IMR-90 (cell line): ENCODE data around the gene RNFT2. TPM values are rescaled to one million over a fixed set of nuclear protein-coding genes. Genes with fewer than 3 reads are reported as not detected.
"Not testable (repeated sequence)": the region's sequence is repeated elsewhere in the genome, so short reads cannot be mapped to it uniquely, and the experiment has no call there.

Experiments
- ATAC-seq: fragments of 200-7000 bp; cut with Tn5 transposase; 2 replicates; pipeline ENCODE4 v1.9.1; 2020; ENCODE audit warnings: low read depth, mild to moderate bottlenecking, moderate library complexity
- BruUV-seq: library from RNA; stranded (reverse); fragments of 400-500 nt; replicated peaks from 2 replicates; lab custom pipeline; 2021; lab: Mats Ljungman, UMichigan
- CTCF ChIA-PET: fragments of 300-600 bp; formaldehyde crosslinking; extraction: SDS; loops from one replicate; lab custom pipeline; 2021; ENCODE audit warnings: antibody characterized with exemption; lab: Yijun Ruan, JAX
- POLR2A ChIA-PET: fragments of 300-600 bp; sonication (Branson Sonifier 250); formaldehyde crosslinking; loops from one replicate; lab custom pipeline; 2022; ENCODE audit warnings: antibody characterized with exemption; ENCODE audit not compliant: unreplicated experiment; lab: Charles Lee
- DNase-seq: peaks from one replicate; pipeline ENCODE4 v3.0.0; 2013
- H2AFZ ChIP-seq: replicated peaks from 2 replicates; pipeline ENCODE3; 2013; ENCODE audit warnings: low read length, mild to moderate bottlenecking; ENCODE audit not compliant: poor library complexity
- H2AK5ac ChIP-seq: 2 replicates; pipeline ENCODE4 v1.6.1; 2013; ENCODE audit warnings: low read depth, low read length, inconsistent platforms
- H2AK9ac ChIP-seq: replicated peaks from 2 replicates; pipeline ENCODE3; 2013; ENCODE audit warnings: mild to moderate bottlenecking, low read depth, low read length, moderate library complexity; ENCODE audit not compliant: poor library complexity
- H2BK120ac ChIP-seq: 2 replicates; pipeline ENCODE4 v1.6.1; 2013; ENCODE audit warnings: low read depth, low read length, inconsistent platforms
- H2BK15ac ChIP-seq: 3 replicates; pipeline ENCODE4 v1.6.1; 2013; ENCODE audit warnings: low read depth, low read length, inconsistent platforms
- H2BK20ac ChIP-seq: 2 replicates; pipeline ENCODE4 v1.6.1; 2013; ENCODE audit warnings: low read depth, mild to moderate bottlenecking, inconsistent platforms, low read length, moderate library complexity
- H2BK5ac ChIP-seq: 2 replicates; pipeline ENCODE4 v1.6.1; 2013; ENCODE audit warnings: mild to moderate bottlenecking, low read depth, low read length, inconsistent platforms; ENCODE audit not compliant: poor library complexity, severe bottlenecking
- H3K14ac ChIP-seq: replicated peaks from 2 replicates; pipeline ENCODE4 v1.6.1; 2013; ENCODE audit warnings: low read depth, low read length, inconsistent platforms
- H3K18ac ChIP-seq: 2 replicates; pipeline ENCODE4 v1.6.1; 2013; ENCODE audit warnings: low read depth, low read length, control low read depth
- H3K23ac ChIP-seq: 2 replicates; pipeline ENCODE4 v1.6.1; 2013; ENCODE audit warnings: low read depth, low read length, inconsistent platforms
- H3K27ac ChIP-seq: 2 replicates; pipeline ENCODE4 v1.5.1; 2013; ENCODE audit warnings: mild to moderate bottlenecking, control low read depth, low read length; ENCODE audit not compliant: insufficient read depth
- H3K27me3 ChIP-seq: 2 replicates; pipeline ENCODE4 v1.6.1; 2013; ENCODE audit warnings: low read length; ENCODE audit not compliant: control insufficient read depth, insufficient read depth
- H3K36me3 ChIP-seq: 2 replicates; pipeline ENCODE4 v1.6.1; 2013; ENCODE audit warnings: low read length, mixed read lengths; ENCODE audit not compliant: control insufficient read depth, insufficient read depth
- H3K4ac ChIP-seq: 2 replicates; pipeline ENCODE4 v1.6.1; 2013; ENCODE audit warnings: low read depth, low read length, inconsistent platforms
- H3K4me1 ChIP-seq: 2 replicates; pipeline ENCODE4 v1.6.1; 2013; ENCODE audit warnings: low read length, mixed read lengths; ENCODE audit not compliant: control insufficient read depth, insufficient read depth
- H3K4me2 ChIP-seq: 2 replicates; pipeline ENCODE4 v1.6.1; 2013; ENCODE audit warnings: low read depth, mild to moderate bottlenecking, control low read depth, low read length, moderate library complexity
- H3K4me3 ChIP-seq: 2 replicates; pipeline ENCODE4 v1.5.1; 2013; ENCODE audit warnings: low read depth, mild to moderate bottlenecking, control low read depth, low read length, moderate library complexity; ENCODE audit not compliant: insufficient read depth
- H3K56ac ChIP-seq: 2 replicates; pipeline ENCODE4 v1.6.1; 2013; ENCODE audit warnings: low read length, inconsistent platforms; ENCODE audit not compliant: insufficient read depth; ENCODE audit errors: extremely low read depth
- H3K79me1 ChIP-seq, 2 experiments: 2 replicates each; pipeline ENCODE4 v1.6.1; 2013; ENCODE audit warnings: low read length in 2 of 2, inconsistent platforms in 1 of 2, low read depth in 1 of 2
- H3K9ac ChIP-seq: 2 replicates; pipeline ENCODE4 v1.6.1; 2013; ENCODE audit warnings: low read depth, low read length, control low read depth
- H3K9me1 ChIP-seq: 2 replicates; pipeline ENCODE4 v1.6.1; 2013; ENCODE audit warnings: low read length, inconsistent platforms; ENCODE audit not compliant: insufficient read depth
- H3K9me3 ChIP-seq: 2 replicates; pipeline ENCODE4 v1.6.1; 2013; ENCODE audit warnings: low read length; ENCODE audit not compliant: control insufficient read depth, insufficient read depth
- H4K20me1 ChIP-seq: 2 replicates; pipeline ENCODE4 v1.6.1; 2013; ENCODE audit warnings: low read length, inconsistent platforms; ENCODE audit not compliant: insufficient read depth
- H4K5ac ChIP-seq: 2 replicates; pipeline ENCODE4 v1.6.1; 2013; ENCODE audit warnings: mild to moderate bottlenecking, low read depth, low read length, control low read depth
- H4K8ac ChIP-seq, 2 experiments: 2 replicates each; pipeline ENCODE4 v1.6.1; 2013; ENCODE audit warnings: low read depth in 2 of 2, low read length in 2 of 2, control low read depth in 1 of 2, inconsistent platforms in 1 of 2
- H4K91ac ChIP-seq: 2 replicates; pipeline ENCODE4 v1.6.1; 2013; ENCODE audit warnings: low read depth, low read length, inconsistent platforms; ENCODE audit not compliant: insufficient read depth
- CHD1 ChIP-seq: IDR thresholded peaks from 2 replicates; pipeline ENCODE4 v1.6.1; 2012; ENCODE audit warnings: low read depth, low read length, improper control_type of control experiment
- MAFK ChIP-seq: IDR thresholded peaks from 2 replicates; pipeline ENCODE4 v1.6.1; 2012; ENCODE audit warnings: low read depth, low read length, improper control_type of control experiment
- WGBS, 2 experiments: methylation state at CpG; one replicate each; pipeline versions ENCODE4 v1.1.5 to v1.1.7; 2013; ENCODE audit warnings: missing lambda C conversion rate in 2 of 2; ENCODE audit not compliant: insufficient read length in 1 of 2; ENCODE audit errors: extremely low coverage in 2 of 2; 5-methylcytosine and 5-hydroxymethylcytosine counted together
- dilution Hi-C: fragments of 300-500 bp; cut with HindIII; formaldehyde crosslinking; loops from one replicate; pipeline ENCODE4 v1.14.3; 2018; ENCODE audit warnings: low sequenced_read_pairs; ENCODE audit not compliant: unreplicated experiment
- in situ Hi-C: fragments of 300-500 bp; cut with MboI; formaldehyde crosslinking; loops from 3 replicates; pipeline ENCODE4 v1.14.3; 2019; ENCODE audit warnings: low sequenced_read_pairs, inconsistent platforms, mixed read lengths
- intact Hi-C: fragments of 100-400 bp; cut with micrococcal nuclease; formaldehyde crosslinking; loops from 2 replicates; pipeline ENCODE4 v1.10.0; 2022
- polyA plus RNA-seq, 3 experiments: library from polyadenylated mRNA; depleted of rRNA; stranded (reverse); fragments of >200 nt; gene quantifications; 2 replicates each; pipeline ENCODE4 v1.2.3, GENCODE V29; 2012; ENCODE audit warnings: low replicate concordance in 1 of 3
- total RNA-seq: library from RNA; depleted of rRNA; stranded (reverse); fragments of >200 nt; gene quantifications from 2 replicates; pipeline ENCODE4 v1.2.3, GENCODE V29; 2012
- TF ChIP-seq, protein P1 (sequence below): fragments of 150-350 bp; IDR thresholded peaks from 2 replicates; pipeline ENCODE4 v1.6.1; 2017; ENCODE audit warnings: mild to moderate bottlenecking, antibody characterized with exemption, low read length, low read depth

Gene RNFT2
- total and polyA plus RNA-seq, 2 of the 4 experiments (the other 2 are of a cell fraction): 1.6 to 2.3 TPM

GRCh38 chr12:116750298-116750697 is 12.2 kb downstream of the RNFT2 start:
- no peak overlapping the region for H2BK20ac ChIP-seq
- BruUV-seq: no TSS peak
- no peak overlapping the region for H3K4me3 ChIP-seq
- no peak overlapping the region for H3K9ac ChIP-seq
- ChIA-PET POLR2A (no interaction called here), CTCF (no interaction called here)
- no peaks in the 10 kb centered on the region for H3K4me1 ChIP-seq
- WGBS, 2 experiments: 100% methylated on average over 1 of the region's 4 CpGs; no CpG with 5 or more reads in 1 of the 2 experiments
- H2AFZ ChIP-seq: no peak overlapping the region
- no peak overlapping the region for H2AK5ac ChIP-seq
- H3K23ac ChIP-seq: no peak overlapping the region
- no peak overlapping the region for H3K4me2 ChIP-seq
- H3K79me1 ChIP-seq: no peaks in the 10 kb centered on the region
- dilution Hi-C loops: no loop called here
- H3K4ac ChIP-seq: no peak overlapping the region
- no peak overlapping the region for H2BK15ac ChIP-seq
- H3K9me1 ChIP-seq: no peaks in the 10 kb centered on the region
- no peak overlapping the region for H4K5ac ChIP-seq
- intact Hi-C loops: no loop called here
- no peak for TF ChIP-seq MAFK
- TF ChIP-seq CHD1: no peak
- TF ChIP-seq, protein P1, sequence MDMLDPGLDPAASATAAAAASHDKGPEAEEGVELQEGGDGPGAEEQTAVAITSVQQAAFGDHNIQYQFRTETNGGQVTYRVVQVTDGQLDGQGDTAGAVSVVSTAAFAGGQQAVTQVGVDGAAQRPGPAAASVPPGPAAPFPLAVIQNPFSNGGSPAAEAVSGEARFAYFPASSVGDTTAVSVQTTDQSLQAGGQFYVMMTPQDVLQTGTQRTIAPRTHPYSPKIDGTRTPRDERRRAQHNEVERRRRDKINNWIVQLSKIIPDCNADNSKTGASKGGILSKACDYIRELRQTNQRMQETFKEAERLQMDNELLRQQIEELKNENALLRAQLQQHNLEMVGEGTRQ: no peak
- no peaks in the 10 kb centered on the region for H3K27me3 ChIP-seq
- no peak overlapping the region for H3K27ac ChIP-seq
- no peak for DNase-seq
- no peaks in the 10 kb centered on the region for H3K9me3 ChIP-seq
- no peaks in the 10 kb centered on the region for H4K20me1 ChIP-seq
- H2AK9ac ChIP-seq: no peak overlapping the region
- no peak overlapping the region for H3K14ac ChIP-seq
- no peak overlapping the region for H2BK5ac ChIP-seq
- no peak overlapping the region for H3K56ac ChIP-seq
- H4K8ac ChIP-seq: no peak overlapping the region
- H3K18ac ChIP-seq: no peak overlapping the region
- no peak overlapping the region for H2BK120ac ChIP-seq
- ATAC-seq: no peak
- in situ Hi-C loops: no loop called here
- H4K91ac ChIP-seq: no peak overlapping the region
- H3K36me3 ChIP-seq: no peaks in the 10 kb centered on the region

DNA sequence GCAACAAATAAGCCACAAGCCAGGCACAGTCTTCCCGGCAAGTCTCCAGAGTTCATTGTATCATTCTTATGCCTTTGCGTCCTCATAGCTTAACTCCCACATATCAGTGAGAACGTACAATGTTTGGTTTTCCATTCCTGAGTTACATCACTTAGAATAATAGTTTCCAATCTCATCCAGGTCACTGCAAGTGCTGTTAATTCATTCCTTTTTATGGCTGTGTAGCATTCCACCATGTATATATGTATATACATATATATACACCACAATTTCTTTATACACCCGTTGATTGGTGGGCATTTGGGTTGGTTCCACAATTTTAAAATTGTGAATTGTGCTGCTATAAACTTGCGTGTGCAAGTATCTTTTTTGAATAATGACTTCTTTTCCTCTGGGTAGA is 16.0 kb downstream of the RNFT2 start:
- DNase-seq, H3K23ac ChIP-seq, H2AK5ac ChIP-seq, POLR2A ChIA-PET, H2AFZ ChIP-seq, H3K14ac ChIP-seq, H4K5ac ChIP-seq, H3K79me1 ChIP-seq, BruUV-seq, H3K4ac ChIP-seq, ATAC-seq, H3K4me3 ChIP-seq, H2BK20ac ChIP-seq, H2AK9ac ChIP-seq, H3K27ac ChIP-seq, H4K20me1 ChIP-seq, in situ Hi-C loops, H3K18ac ChIP-seq, H2BK15ac ChIP-seq, CTCF ChIA-PET, H2BK5ac ChIP-seq, H3K4me1 ChIP-seq, H2BK120ac ChIP-seq, H3K9me3 ChIP-seq, H3K36me3 ChIP-seq, H4K8ac ChIP-seq, dilution Hi-C loops, H3K9me1 ChIP-seq, H3K27me3 ChIP-seq, H3K56ac ChIP-seq, H3K9ac ChIP-seq, intact Hi-C loops, H4K91ac ChIP-seq, H3K4me2 ChIP-seq: not testable (repeated sequence)
- no CpG with 5 or more reads among the region's 5 CpGs for WGBS, 2 experiments
